ENCODE results near the gene KCNE4.

Gene KCNE4

GRCh38 chr2:223090039-223090438 lies 38.0 kb downstream of the KCNE4 start:
- TF ChIP-seq EZH2phosphoT487 (IDR thresholded peaks at IDR 0.05; ENCODE audit: borderline replicate concordance, low read length), result no peak
- Histone ChIP-seq H3K9me3 (ENCODE audit: control insufficient read depth, insufficient read depth, low read length) (no peaks in the 10 kb centered on the region), H3K36me3 (ENCODE audit: control insufficient read depth, low read length) (no peaks in the 10 kb centered on the region), H3F3A (ENCODE audit: control insufficient read depth, insufficient read depth) (no peaks in the 10 kb centered on the region), H3K27ac (ENCODE audit: low read depth, low read length) (no peak overlapping the region), H3K79me2 (ENCODE audit: control insufficient read depth, low read length) (no peaks in the 10 kb centered on the region), H3K4me1 (ENCODE audit: control insufficient read depth, low read length) (peaks cover under 1% of the 10 kb centered on the region; the same call in 1 of the 2 replicates), H3K4me3 (ENCODE audit: low read length) (no peak overlapping the region), H3K9me2 (replicated peaks; ENCODE audit: control insufficient read depth, low read length) (no peaks in the 10 kb centered on the region), H4K20me1 (ENCODE audit: control insufficient read depth, insufficient read depth, low read depth, low read length) (no peaks in the 10 kb centered on the region), H3K4me2 (ENCODE audit: low read length) (no peak overlapping the region), H3K27me3 (ENCODE audit: control insufficient read depth, low read length) (no peaks in the 10 kb centered on the region)

- Histone ChIP-seq H3K4me3 (ENCODE audit: low read length) (no peak overlapping the region), H3F3A (ENCODE audit: control insufficient read depth, insufficient read depth) (no peaks in the 10 kb centered on the region), H3K4me1 (ENCODE audit: control insufficient read depth, low read length) (peaks cover 2% of the 10 kb centered on the region; the same call in 1 of the 2 replicates), H3K36me3 (ENCODE audit: control insufficient read depth, low read length) (no peaks in the 10 kb centered on the region), H4K20me1 (ENCODE audit: control insufficient read depth, insufficient read depth, low read depth, low read length) (no peaks in the 10 kb centered on the region), H3K27me3 (ENCODE audit: control insufficient read depth, low read length) (no peaks in the 10 kb centered on the region), H3K9me2 (replicated peaks; ENCODE audit: control insufficient read depth, low read length) (no peaks in the 10 kb centered on the region), H3K4me2 (ENCODE audit: low read length) (no peak overlapping the region), H3K9me3 (ENCODE audit: control insufficient read depth, insufficient read depth, low read length) (no peaks in the 10 kb centered on the region), H3K79me2 (ENCODE audit: control insufficient read depth, low read length) (no peaks in the 10 kb centered on the region), H3K27ac (ENCODE audit: low read depth, low read length) (no peak overlapping the region)
- TF ChIP-seq EZH2phosphoT487 (IDR thresholded peaks at IDR 0.05; ENCODE audit: borderline replicate concordance, low read length), result no peak
Observed at GRCh38 chr2:223090540-223091235, 38.7 kb downstream of the KCNE4 start.

GRCh38 chr2:223092667-223093066 lies 40.7 kb downstream of the KCNE4 start:
- H3K9me2 ChIP-seq (replicated peaks; ENCODE audit: control insufficient read depth, low read length), result no peaks in the 10 kb centered on the region
- TF ChIP-seq CTCF (IDR thresholded peaks at IDR 0.05; ENCODE audit: low read depth, low read length, poor library complexity, severe bottlenecking) (no peak), EZH2phosphoT487 (IDR thresholded peaks at IDR 0.05; ENCODE audit: borderline replicate concordance, low read length) (no peak)
- 0 out of 2 replicates have a peak, but pooled peaks cover 3% of the 10 kb centered on the region for H3K27me3 ChIP-seq (ENCODE audit: control insufficient read depth, low read length)
- no peak overlapping the region for H3K4me2 ChIP-seq (ENCODE audit: low read length)
- no peaks in the 10 kb centered on the region for H4K20me1 ChIP-seq (ENCODE audit: control insufficient read depth, insufficient read depth, low read depth, low read length)
- H3K27ac ChIP-seq (ENCODE audit: low read depth, low read length), result no peak overlapping the region
- no peak overlapping the region for H3K4me3 ChIP-seq (ENCODE audit: low read length)
- no peaks in the 10 kb centered on the region for H3K9me3 ChIP-seq (ENCODE audit: control insufficient read depth, insufficient read depth, low read length)
- H3K79me2 ChIP-seq (ENCODE audit: control insufficient read depth, low read length), result no peaks in the 10 kb centered on the region
- H3K4me1 ChIP-seq (ENCODE audit: control insufficient read depth, low read length), result peaks cover 2% of the 10 kb centered on the region; the same call in 1 of the 2 replicates
- no peaks in the 10 kb centered on the region for H3F3A ChIP-seq (ENCODE audit: control insufficient read depth, insufficient read depth)
- H3K36me3 ChIP-seq (ENCODE audit: control insufficient read depth, low read length), result no peaks in the 10 kb centered on the region

- Histone ChIP-seq H3K36me3 (ENCODE audit: control insufficient read depth, low read length) (no peaks in the 10 kb centered on the region), H3K9me3 (ENCODE audit: control insufficient read depth, insufficient read depth, low read length) (no peaks in the 10 kb centered on the region), H3K79me2 (ENCODE audit: control insufficient read depth, low read length) (no peaks in the 10 kb centered on the region), H3K9me2 (replicated peaks; ENCODE audit: control insufficient read depth, low read length) (no peaks in the 10 kb centered on the region), H3K27me3 (ENCODE audit: control insufficient read depth, low read length) (0 out of 2 replicates have a peak, but pooled peaks cover 3% of the 10 kb centered on the region), H4K20me1 (ENCODE audit: control insufficient read depth, insufficient read depth, low read depth, low read length) (no peaks in the 10 kb centered on the region), H3F3A (ENCODE audit: control insufficient read depth, insufficient read depth) (no peaks in the 10 kb centered on the region), H3K27ac (ENCODE audit: low read depth, low read length) (no peak overlapping the region), H3K4me1 (ENCODE audit: control insufficient read depth, low read length) (peaks cover 2% of the 10 kb centered on the region; the same call in 1 of the 2 replicates), H3K4me3 (ENCODE audit: low read length) (no peak overlapping the region), H3K4me2 (ENCODE audit: low read length) (no peak overlapping the region)
- TF ChIP-seq CTCF (IDR thresholded peaks at IDR 0.05; ENCODE audit: low read depth, low read length, poor library complexity, severe bottlenecking), result no peak
- TF ChIP-seq EZH2phosphoT487 (IDR thresholded peaks at IDR 0.05; ENCODE audit: borderline replicate concordance, low read length), result no peak
Observed at GRCh38 chr2:223093436-223094241, 41.6 kb downstream of the KCNE4 start.
